Measurements from ENCODE around the gene ETNK2. TPM values are rescaled to one million over a fixed set of nuclear protein-coding genes. Genes with fewer than 3 reads are reported as not detected.

Gene ETNK2
- polyA plus RNA-seq, 2 donors, result 9.5 to 16.1 TPM

DNA sequence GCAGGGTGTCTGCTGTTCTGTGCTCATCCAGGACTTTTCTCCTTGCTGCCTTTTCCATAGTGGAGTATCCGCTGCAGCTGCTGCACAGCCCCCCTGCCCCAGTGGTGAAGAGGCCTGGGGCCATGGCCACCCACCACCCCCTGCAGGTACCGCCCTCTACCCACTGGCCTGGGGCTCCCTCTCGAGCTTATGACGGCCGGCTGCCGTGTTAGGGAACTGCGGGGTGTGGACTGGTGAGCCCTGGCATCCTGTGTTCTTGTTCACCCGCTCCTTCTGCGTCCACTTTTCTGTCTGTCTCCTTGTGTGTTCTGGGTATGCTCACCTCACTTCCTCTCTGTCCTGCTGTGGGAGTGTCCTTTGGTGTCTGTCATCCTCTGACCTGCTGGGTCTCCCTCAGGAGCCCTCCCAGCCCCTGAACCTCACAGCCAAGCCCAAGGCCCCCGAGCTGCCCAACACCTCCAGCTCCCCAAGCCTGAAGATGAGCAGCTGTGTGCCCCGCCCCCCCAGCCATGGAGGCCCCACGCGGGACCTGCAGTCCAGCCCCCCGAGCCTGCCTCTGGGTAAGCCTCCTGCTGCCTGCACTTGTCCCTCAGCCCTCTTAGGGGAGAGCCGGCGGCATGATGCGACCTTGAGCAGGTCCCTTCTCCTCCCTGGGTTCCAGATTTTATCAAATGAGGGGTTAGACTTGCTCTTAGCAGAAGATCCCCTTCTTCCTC lies 29.8 kb downstream of the ETNK2 start:
- Histone ChIP-seq H3K9me3 (ENCODE audit: control insufficient read depth in 2 of 2, insufficient read depth in 1 of 2, low read depth in 1 of 2, low read length in 1 of 2) (peaks cover 0 to 2% of the 10 kb centered on the region in 2 donors), H3K27ac (ENCODE audit: low read depth in 2 of 2, low read length in 1 of 2) (no peak overlapping the region), H3K4me1 (ENCODE audit: control insufficient read depth in 2 of 2, insufficient read depth in 2 of 2, low read length in 1 of 2) (peaks cover 0 to under 1% of the 10 kb centered on the region in 2 donors), H3K4me3 (ENCODE audit: low read depth in 1 of 2, low read length in 2 of 2) (no peak overlapping the region), H3K36me3 (ENCODE audit: control insufficient read depth in 2 of 2, insufficient read depth in 2 of 2, low read length in 1 of 2) (peaks cover 0 to 57% of the 10 kb centered on the region in 2 donors), H3K27me3 (ENCODE audit: control insufficient read depth in 1 of 2, insufficient read depth in 2 of 2, low read length in 2 of 2) (no peaks in the 10 kb centered on the region)
- WGBS, 2 donors, result 92 to 93% methylated on average over 17 of the region's 17 CpGs

DNA sequence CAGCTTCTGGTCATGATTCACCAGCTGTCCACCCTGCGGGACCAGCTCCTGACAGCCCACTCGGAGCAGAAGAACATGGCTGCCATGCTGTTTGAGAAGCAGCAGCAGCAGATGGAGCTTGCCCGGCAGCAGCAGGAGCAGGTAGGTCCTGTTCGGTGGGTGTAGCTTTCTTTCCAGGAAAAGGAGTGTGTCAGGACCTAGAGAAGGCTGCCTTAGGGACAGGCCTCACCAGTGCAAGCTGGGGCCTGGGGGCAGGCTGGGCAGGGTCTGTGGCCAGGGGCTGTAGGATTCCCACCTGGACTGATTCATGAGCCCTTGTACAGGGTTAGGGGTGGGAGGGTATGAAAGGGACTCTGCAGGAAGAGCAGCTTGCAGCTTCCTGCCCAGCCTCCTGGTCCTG lies 35.3 kb downstream of the ETNK2 start:
- peaks cover 0 to 2% of the 10 kb centered on the region in 2 donors for H3K9me3 ChIP-seq (ENCODE audit: control insufficient read depth in 2 of 2, insufficient read depth in 1 of 2, low read depth in 1 of 2, low read length in 1 of 2)
- no peaks in the 10 kb centered on the region for H3K27me3 ChIP-seq (ENCODE audit: control insufficient read depth in 1 of 2, insufficient read depth in 2 of 2, low read length in 2 of 2)
- H3K4me1 ChIP-seq (ENCODE audit: control insufficient read depth in 2 of 2, insufficient read depth in 2 of 2, low read length in 1 of 2), result peaks cover 3 to 12% of the 10 kb centered on the region in 2 donors
- H3K27ac ChIP-seq (ENCODE audit: low read depth in 2 of 2, low read length in 1 of 2), result no peak overlapping the region
- H3K4me3 ChIP-seq (ENCODE audit: low read depth in 1 of 2, low read length in 2 of 2), result no peak overlapping the region
- 75 to 81% methylated on average over 4 of the region's 4 CpGs for WGBS, 2 donors
- peaks cover 0 to 15% of the 10 kb centered on the region in 2 donors for H3K36me3 ChIP-seq (ENCODE audit: control insufficient read depth in 2 of 2, insufficient read depth in 2 of 2, low read length in 1 of 2)

DNA sequence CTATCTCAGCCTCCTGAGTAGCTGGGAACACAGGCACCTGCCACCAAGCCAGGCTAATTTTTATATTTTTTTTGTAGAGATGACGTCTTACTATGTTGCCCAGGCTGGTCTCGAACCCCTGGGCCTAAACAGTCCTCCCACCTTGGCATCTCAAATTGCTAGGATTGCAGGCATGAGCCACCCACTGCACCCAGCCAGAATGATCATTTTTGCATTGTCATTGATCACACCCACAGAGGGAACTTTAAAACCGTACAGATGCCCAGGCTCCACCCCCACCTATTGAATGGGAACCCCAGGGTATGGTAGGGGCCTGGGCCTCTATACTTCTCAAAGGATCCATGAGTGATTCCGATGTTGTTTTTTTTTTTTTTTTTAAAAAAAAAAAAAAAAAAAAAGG lies 36.7 kb downstream of the ETNK2 start:
- H3K27ac ChIP-seq (ENCODE audit: low read depth in 2 of 2, low read length in 1 of 2), result no peak overlapping the region

DNA sequence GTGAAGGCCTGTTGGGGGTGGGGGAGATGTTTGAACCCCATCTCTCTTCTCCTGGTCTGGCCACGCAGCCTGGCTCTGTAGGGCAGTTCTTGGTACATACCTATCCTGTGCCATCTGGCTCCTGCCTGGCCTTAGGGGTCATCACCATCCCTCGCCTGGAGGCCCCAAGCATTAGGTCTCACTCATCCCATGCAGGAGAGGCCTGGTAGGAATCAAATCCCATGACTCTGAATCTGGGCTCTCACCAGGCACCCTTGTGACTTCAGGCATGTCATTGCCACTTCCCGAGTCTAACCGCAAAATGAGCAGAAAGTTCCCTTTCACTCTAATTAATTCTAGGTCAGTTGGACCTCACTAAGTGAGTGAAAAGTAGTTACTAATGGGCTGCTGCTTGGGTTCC lies 37.2 kb downstream of the ETNK2 start:
- 92 to 97% methylated on average over 4 of the region's 4 CpGs for WGBS, 2 donors
- H3K4me1 ChIP-seq (ENCODE audit: control insufficient read depth in 2 of 2, insufficient read depth in 2 of 2, low read length in 1 of 2), result peaks cover 3 to 12% of the 10 kb centered on the region in 2 donors
- no peak overlapping the region for H3K4me3 ChIP-seq (ENCODE audit: low read depth in 1 of 2, low read length in 2 of 2)
- no peak overlapping the region for H3K27ac ChIP-seq (ENCODE audit: low read depth in 2 of 2, low read length in 1 of 2)
- H3K9me3 ChIP-seq (ENCODE audit: control insufficient read depth in 2 of 2, insufficient read depth in 1 of 2, low read depth in 1 of 2, low read length in 1 of 2), result no peaks in the 10 kb centered on the region
- no peaks in the 10 kb centered on the region for H3K27me3 ChIP-seq (ENCODE audit: control insufficient read depth in 1 of 2, insufficient read depth in 2 of 2, low read length in 2 of 2)
- peaks cover 0 to 13% of the 10 kb centered on the region in 2 donors for H3K36me3 ChIP-seq (ENCODE audit: control insufficient read depth in 2 of 2, insufficient read depth in 2 of 2, low read length in 1 of 2)

More for the DNA sequence above, 36.7 kb downstream of the ETNK2 start:
- H3K9me3 ChIP-seq (ENCODE audit: control insufficient read depth in 2 of 2, insufficient read depth in 1 of 2, low read depth in 1 of 2, low read length in 1 of 2), result no peaks in the 10 kb centered on the region
- peaks cover 3 to 12% of the 10 kb centered on the region in 2 donors for H3K4me1 ChIP-seq (ENCODE audit: control insufficient read depth in 2 of 2, insufficient read depth in 2 of 2, low read length in 1 of 2)
- H3K27me3 ChIP-seq (ENCODE audit: control insufficient read depth in 1 of 2, insufficient read depth in 2 of 2, low read length in 2 of 2), result no peaks in the 10 kb centered on the region
- no peak overlapping the region for H3K4me3 ChIP-seq (ENCODE audit: low read depth in 1 of 2, low read length in 2 of 2)
- peaks cover 0 to 14% of the 10 kb centered on the region in 2 donors for H3K36me3 ChIP-seq (ENCODE audit: control insufficient read depth in 2 of 2, insufficient read depth in 2 of 2, low read length in 1 of 2)
- 84 to 85% methylated on average over 4 of the region's 4 CpGs for WGBS, 2 donors

DNA sequence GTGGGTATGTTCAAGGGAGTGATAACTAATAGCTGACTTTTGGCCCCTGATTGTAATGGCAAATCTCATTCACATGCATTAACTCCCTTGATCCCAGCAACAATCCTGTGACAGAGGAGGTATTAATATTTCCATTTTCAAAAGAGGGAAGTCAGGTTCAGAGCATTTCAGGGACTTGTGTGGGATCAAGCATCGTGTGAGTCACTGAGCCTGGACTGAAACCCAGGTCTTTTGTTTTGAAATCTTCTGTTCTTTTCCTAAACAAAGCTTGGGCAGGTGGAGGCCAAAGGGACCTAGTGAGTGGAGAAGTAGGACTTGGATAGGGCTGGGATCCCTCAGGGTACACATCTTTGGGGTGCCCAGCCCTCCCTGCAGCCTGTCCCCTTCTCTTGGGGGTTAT lies 37.9 kb downstream of the ETNK2 start:
- Histone ChIP-seq H3K4me3 (ENCODE audit: low read depth in 1 of 2, low read length in 2 of 2) (no peak overlapping the region), H3K36me3 (ENCODE audit: control insufficient read depth in 2 of 2, insufficient read depth in 2 of 2, low read length in 1 of 2) (peaks cover 0 to 10% of the 10 kb centered on the region in 2 donors), H3K27me3 (ENCODE audit: control insufficient read depth in 1 of 2, insufficient read depth in 2 of 2, low read length in 2 of 2) (no peaks in the 10 kb centered on the region), H3K9me3 (ENCODE audit: control insufficient read depth in 2 of 2, insufficient read depth in 1 of 2, low read depth in 1 of 2, low read length in 1 of 2) (no peaks in the 10 kb centered on the region), H3K4me1 (ENCODE audit: control insufficient read depth in 2 of 2, insufficient read depth in 2 of 2, low read length in 1 of 2) (peaks cover 3 to 12% of the 10 kb centered on the region in 2 donors), H3K27ac (ENCODE audit: low read depth in 2 of 2, low read length in 1 of 2) (no peak overlapping the region)
- WGBS, 2 donors, result 39 to 57% methylated on average over 1 of the region's 1 CpG

DNA sequence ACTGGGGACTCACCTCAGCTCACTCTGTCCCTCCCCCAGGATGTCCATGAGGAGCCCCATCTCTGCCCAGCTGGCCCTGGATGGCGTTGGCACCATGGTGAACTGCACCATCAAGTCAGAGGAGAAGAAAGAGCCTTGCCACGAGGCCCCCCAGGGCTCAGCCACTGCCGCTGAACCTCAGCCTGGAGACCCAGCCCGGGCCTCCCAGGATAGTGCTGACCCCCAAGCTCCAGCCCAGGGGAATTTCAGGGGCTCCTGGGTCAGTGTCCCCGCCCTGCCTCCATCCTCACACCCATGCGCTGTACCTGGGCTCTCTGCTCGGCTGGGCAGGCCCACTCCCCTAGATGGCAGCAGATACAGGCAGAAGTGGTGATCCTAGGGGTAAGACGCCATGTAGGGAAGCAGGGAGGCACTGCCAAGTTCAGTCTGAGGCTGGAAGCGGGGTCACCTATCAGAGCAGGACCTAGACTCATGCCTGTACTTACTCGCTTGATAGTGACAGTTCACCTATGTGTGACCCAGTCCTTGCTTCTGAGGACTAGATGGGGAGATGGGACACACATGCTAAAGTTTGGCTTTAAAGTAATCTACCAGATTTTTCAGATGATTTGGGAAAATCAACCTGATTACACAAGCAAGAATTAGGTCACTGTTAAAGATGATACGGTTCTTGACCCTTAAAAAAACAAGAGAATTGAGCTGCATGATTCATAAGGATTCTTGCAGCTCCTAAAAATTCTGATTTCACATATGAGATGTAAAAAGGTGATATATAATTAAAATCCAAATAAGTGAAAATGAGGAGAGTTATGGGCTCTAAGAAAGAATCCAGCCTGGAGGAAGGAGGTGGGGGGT lies 38.7 kb downstream of the ETNK2 start:
- Histone ChIP-seq H3K9me3 (ENCODE audit: control insufficient read depth in 2 of 2, insufficient read depth in 1 of 2, low read depth in 1 of 2, low read length in 1 of 2) (no peaks in the 10 kb centered on the region), H3K4me3 (ENCODE audit: low read depth in 1 of 2, low read length in 2 of 2) (no peak overlapping the region), H3K36me3 (ENCODE audit: control insufficient read depth in 2 of 2, insufficient read depth in 2 of 2, low read length in 1 of 2) (peaks cover 0 to 7% of the 10 kb centered on the region in 2 donors), H3K4me1 (ENCODE audit: control insufficient read depth in 2 of 2, insufficient read depth in 2 of 2, low read length in 1 of 2) (peaks cover 3 to 12% of the 10 kb centered on the region in 2 donors), H3K27ac (ENCODE audit: low read depth in 2 of 2, low read length in 1 of 2) (no peak overlapping the region), H3K27me3 (ENCODE audit: control insufficient read depth in 1 of 2, insufficient read depth in 2 of 2, low read length in 2 of 2) (no peaks in the 10 kb centered on the region)
- WGBS, 2 donors, result 80 to 83% methylated on average over 11 of the region's 11 CpGs

DNA sequence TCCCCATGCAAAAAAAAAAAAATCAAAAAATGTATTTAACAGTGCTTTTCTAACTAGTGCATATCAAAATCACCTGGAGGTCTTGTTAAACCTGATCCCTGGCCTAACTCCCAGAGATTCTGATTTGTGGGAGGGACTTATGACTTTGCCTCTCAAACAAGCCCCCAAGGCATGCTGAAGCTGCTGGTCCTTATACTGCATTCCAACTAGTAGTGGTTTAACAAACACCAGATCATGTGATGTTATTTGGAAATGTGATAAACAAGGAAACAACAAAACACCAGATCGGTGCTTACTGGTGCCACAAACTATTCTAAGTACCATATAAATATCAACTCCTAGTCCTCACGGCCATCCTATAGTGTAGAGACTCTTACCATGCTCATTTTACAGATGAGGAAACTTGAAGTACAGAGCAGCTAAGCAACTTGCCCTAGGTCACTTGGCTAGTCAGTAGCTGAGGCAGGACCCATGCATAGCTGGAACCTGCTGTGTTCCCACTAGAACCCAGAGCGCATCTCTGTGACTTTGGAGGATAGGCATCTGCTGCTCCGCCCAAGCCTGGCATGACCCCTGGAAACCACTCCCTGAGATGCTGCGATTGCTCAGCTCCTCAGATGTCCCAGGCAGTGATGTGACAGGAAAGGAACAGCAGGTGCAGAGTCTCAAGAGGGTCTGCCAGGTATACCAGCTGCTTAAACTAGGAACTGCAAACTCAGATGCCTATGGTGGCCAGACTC lies 40.8 kb downstream of the ETNK2 start:
- H3K4me3 ChIP-seq (ENCODE audit: low read depth in 1 of 2, low read length in 2 of 2), result no peak overlapping the region
- WGBS, 2 donors, result 79 to 81% methylated on average over 5 of the region's 5 CpGs
- no peaks in the 10 kb centered on the region for H3K9me3 ChIP-seq (ENCODE audit: control insufficient read depth in 2 of 2, insufficient read depth in 1 of 2, low read depth in 1 of 2, low read length in 1 of 2)
- H3K4me1 ChIP-seq (ENCODE audit: control insufficient read depth in 2 of 2, insufficient read depth in 2 of 2, low read length in 1 of 2), result peaks cover 3 to 9% of the 10 kb centered on the region in 2 donors
- no peaks in the 10 kb centered on the region for H3K27me3 ChIP-seq (ENCODE audit: control insufficient read depth in 1 of 2, insufficient read depth in 2 of 2, low read length in 2 of 2)
- no peak overlapping the region for H3K27ac ChIP-seq (ENCODE audit: low read depth in 2 of 2, low read length in 1 of 2)
- H3K36me3 ChIP-seq (ENCODE audit: control insufficient read depth in 2 of 2, insufficient read depth in 2 of 2, low read length in 1 of 2), result no peaks in the 10 kb centered on the region

DNA sequence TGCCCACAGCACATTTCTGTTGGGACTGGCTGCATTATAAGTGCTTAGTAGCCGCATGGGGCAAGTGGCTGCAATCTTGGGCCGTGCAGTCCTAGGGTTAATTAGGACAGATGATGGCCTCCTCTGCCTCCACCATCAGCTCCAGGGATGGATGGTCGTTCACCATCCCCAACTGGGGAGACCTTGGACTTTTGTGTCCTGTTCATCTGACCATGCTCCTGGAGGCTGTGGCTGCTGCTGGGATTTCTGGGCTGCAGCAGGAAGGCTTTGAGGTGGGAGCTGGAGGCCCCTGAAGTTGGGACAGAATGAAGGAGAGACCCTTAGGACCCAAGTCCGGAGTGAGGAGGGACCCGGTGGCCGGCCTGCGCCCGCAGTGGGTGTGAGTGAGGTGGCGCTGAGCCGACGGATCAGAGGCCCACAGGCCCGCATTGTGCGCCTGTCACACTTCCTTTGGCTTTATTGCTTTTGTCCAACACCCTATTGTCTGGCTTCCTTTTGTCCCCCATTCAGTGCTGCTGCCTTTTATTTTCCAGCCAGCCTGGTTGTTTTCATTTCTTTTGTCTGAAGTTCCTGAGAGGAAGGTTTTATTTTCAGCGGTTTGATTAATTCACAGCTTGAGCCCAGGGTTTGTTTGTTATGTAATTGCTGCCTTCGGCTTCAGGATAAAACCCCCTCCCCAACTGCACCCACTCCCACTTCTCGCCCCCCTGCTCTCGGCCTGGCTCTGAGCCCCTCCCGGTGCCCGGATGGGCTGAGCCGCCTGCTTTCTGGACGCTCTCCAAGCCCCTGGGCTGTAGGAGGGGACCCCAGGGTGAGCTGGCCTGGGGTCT lies 43.3 kb downstream of the ETNK2 start:
- Histone ChIP-seq H3K4me1 (ENCODE audit: control insufficient read depth in 2 of 2, insufficient read depth in 2 of 2, low read length in 1 of 2) (peaks cover 8 to 16% of the 10 kb centered on the region in 2 donors), H3K36me3 (ENCODE audit: control insufficient read depth in 2 of 2, insufficient read depth in 2 of 2, low read length in 1 of 2) (no peaks in the 10 kb centered on the region), H3K4me3 (ENCODE audit: low read depth in 1 of 2, low read length in 2 of 2) (no peak overlapping the region), H3K27ac (ENCODE audit: low read depth in 2 of 2, low read length in 1 of 2) (peak overlapping the region in 1 of 2 donors; percentile 5), H3K9me3 (ENCODE audit: control insufficient read depth in 2 of 2, insufficient read depth in 1 of 2, low read depth in 1 of 2, low read length in 1 of 2) (no peaks in the 10 kb centered on the region), H3K27me3 (ENCODE audit: control insufficient read depth in 1 of 2, insufficient read depth in 2 of 2, low read length in 2 of 2) (no peaks in the 10 kb centered on the region)
- 64 to 67% methylated on average over 20 to 21 of the region's 21 CpGs for WGBS, 2 donors

DNA sequence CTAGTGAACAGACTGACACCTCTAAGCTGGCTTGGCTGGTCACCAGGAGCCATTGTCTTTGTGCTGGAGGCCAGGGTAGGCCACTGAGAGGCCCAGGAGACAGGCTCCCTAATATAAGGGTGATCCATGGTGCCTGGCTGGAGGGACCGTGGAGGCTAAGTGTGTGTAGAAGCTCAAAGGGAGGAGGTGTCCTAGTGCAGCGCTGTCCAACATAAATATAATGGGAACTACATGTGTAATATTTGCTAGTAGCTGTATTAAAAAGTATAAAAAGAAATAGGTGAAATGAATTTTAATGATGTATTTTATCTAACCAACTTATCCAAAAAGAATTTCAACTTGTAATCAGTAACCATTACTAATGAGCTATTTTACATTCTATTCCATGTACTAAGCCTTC lies 44.0 kb downstream of the ETNK2 start:
- H3K27ac ChIP-seq (ENCODE audit: low read depth in 2 of 2, low read length in 1 of 2), result no peak overlapping the region
- peaks cover 8 to 16% of the 10 kb centered on the region in 2 donors for H3K4me1 ChIP-seq (ENCODE audit: control insufficient read depth in 2 of 2, insufficient read depth in 2 of 2, low read length in 1 of 2)
- H3K36me3 ChIP-seq (ENCODE audit: control insufficient read depth in 2 of 2, insufficient read depth in 2 of 2, low read length in 1 of 2), result no peaks in the 10 kb centered on the region
- WGBS, 2 donors, result 91 to 94% methylated on average over 2 of the region's 2 CpGs
- no peak overlapping the region for H3K4me3 ChIP-seq (ENCODE audit: low read depth in 1 of 2, low read length in 2 of 2)
- no peaks in the 10 kb centered on the region for H3K9me3 ChIP-seq (ENCODE audit: control insufficient read depth in 2 of 2, insufficient read depth in 1 of 2, low read depth in 1 of 2, low read length in 1 of 2)
- no peaks in the 10 kb centered on the region for H3K27me3 ChIP-seq (ENCODE audit: control insufficient read depth in 1 of 2, insufficient read depth in 2 of 2, low read length in 2 of 2)
